GM21447 (cell line): ENCODE measurements around the gene ADGB.
"Not testable (repeated sequence)": the region's sequence is repeated elsewhere in the genome, so short reads cannot be mapped to it uniquely, and the experiment has no call there.

ENCODE experiments used
- ATAC-seq: cut with Tn5 transposase; IDR thresholded peaks from one replicate; pipeline ENCODE4 v1.9.1; 2021; ENCODE audit not compliant: unreplicated experiment

ADGB gene

DNA sequence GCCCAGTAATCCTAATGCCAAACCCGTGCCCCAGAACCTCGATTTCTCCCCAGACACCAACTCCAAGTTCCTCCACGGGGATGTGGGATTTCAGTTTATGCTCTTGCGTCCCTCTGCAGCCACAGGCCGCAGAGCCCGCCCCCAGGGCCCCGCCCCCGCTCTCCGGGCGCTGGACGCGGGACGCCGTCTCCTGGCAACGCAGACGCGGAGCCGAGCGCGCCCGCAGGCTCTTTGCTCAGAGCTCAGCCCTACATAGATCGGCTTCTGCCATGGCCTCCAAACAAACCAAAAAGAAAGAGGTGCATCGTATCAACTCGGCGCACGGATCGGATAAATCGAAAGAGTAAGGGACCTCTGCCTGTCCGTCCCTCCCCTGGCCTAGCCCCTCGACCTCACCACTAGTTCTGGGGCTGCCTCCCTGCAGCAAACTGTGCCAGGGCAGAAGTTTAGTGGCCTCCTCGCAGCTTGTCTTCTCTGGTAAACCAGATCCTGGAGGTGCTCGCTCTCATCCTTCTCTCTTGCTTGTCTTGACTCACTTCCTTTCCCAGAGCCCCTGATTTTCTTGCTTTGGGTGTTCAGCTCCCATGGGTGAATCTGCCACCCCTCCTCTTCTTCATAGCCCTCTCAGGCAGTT lies at the start of gene ADGB:
Gene ADGB, plus strand, starts transcription at position 201 of the 634 bp plus-strand sequence. Its CDS starts 69 bp downstream, at position 270.
- no peak for ATAC-seq

DNA sequence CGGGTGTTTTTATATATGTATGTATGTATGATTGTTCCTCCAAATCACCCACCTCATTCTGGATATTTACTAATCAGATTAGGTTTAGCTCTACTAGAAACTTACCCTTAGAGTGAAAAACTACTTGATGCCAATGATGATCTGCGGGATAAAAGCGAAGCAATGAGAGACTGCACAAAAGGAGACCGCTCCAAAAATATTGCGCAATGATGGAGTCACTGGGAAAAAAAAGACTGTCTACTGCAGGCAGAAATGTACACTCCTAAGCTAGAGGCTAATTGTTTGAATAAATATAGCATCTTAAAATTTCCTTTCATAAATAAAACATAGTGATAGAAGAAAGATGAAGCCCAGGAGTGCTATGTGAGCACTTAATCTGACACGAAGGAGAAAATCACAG lies 47.9 kb upstream of the ADGB start:
- no peak for ATAC-seq

DNA sequence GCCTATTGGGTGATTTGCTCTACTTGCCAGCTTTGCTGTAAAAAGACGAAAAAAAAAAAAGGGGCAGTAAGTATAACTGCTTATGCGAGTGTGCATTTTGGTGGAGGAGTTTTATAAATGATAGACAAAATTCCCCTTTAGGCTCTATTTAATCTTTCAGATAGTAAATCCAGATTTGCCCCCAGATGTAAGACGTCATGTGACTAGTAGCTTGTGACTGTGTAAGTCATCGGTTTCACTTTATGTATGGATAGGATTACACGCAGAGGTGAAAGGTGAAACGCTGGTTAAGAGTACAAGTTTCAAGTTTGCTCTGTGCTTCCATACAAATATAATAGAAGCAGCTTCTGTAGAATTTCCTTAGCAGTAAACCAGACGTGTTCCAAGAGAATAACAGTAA lies 47.2 kb upstream of the ADGB start:
- no peak for ATAC-seq

DNA sequence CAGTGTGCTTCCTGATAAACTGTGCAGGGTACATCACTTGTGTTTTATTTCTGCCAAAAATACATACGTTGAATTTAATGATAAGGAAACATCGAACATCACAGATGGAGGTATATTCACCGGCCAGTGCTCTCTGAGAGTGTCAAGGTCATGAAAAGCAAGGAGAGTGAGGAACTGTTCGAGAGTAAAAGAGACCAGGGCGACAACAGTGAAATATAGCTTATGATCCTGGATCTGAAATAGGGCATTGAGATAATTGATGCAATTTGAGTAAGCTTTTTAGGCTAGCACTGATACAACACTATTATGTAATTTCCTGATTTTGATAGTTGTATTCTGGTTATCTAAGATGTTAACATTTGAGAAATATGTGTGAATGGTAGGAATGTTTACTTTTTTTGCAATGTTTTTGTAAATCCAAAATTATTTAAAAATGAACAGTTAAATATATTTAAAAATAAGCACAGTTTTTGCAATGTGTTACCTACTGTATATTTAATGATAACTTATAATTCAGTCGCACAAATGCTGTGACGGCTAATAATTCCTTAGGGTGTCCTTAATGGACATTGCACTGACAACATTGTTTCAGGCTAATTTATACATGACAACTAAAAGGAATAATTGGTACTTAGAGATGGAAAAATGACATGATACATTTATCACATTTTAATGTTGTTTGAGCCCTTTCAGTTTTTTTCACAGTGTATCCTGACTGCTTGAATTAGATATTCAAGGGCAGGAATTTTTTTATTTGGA lies 45.2 kb upstream of the ADGB start:
- no peak for ATAC-seq

DNA sequence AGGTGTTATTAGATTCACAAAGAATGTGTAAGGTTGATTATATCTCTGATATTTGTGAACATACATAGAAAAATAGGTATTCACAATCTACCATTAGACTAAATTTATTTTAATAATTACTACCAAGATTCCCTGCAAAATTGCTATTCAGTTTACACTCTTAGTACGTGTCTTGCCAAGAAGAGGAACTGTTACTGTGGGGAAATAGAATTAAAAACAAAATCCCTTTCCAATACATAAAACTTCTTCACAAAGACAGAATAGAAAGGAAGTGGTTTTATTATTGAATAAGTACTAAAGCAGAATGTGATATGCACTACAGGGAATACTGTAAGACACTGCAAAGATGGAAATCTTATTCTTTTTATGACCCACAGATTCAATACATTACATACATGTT lies 38.2 kb upstream of the ADGB start:
- no peak for ATAC-seq

DNA sequence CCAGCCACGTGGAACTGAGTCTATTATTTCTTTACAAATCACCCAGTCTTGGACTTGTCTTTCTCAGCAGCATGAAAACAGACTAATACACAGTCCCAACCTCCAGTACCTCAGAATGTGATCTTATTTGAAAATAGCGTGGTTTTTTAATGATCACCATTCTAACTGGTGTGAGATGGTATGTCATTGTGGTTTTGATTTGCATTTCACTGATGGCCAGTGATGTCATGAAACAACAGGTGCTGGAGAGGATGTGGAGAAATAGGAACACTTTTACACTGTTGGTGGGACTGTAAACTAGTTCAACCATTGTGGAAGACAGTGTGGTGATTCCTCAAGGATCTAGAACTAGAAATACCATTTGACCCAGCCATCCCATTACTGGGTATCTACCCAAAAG lies 32.1 kb upstream of the ADGB start:
- not testable (repeated sequence) for ATAC-seq

DNA sequence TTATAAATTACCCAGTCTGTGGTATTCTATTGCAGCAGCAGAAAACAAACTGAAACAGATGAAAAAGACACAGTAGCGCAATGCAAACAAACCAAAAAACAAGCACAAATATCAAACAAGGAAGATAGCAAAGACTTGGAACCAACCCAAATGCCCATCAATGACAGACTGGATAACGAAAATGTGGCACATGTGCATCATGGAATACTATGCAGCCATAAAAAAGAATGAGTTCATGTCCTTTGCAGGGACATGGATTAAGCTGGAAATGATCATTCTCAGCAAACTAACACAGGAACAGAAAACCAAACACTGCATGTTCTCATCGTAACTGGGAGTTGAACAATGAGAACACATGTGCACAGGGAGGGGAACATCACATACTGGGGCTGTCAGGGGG lies 30.2 kb upstream of the ADGB start:
- ATAC-seq = not testable (repeated sequence)

DNA sequence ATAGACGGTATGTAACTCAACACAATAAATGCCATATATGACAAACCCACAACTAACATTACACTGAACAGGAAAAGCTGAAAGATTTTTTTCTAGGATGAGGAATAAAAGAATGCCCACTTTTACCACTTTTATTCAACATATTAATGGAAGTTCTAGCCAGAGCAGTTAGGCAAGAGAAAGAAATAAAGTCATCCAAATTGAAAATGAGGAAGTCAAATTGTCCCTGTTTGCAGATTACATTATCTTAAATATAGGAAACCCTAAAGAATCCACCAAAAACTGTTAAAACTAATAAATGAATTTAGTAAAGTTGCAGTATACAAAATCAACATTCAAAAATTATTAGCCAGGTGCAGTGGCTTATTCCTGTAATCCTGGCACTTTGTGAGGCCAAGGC lies 24.6 kb upstream of the ADGB start:
- ATAC-seq = no peak

DNA sequence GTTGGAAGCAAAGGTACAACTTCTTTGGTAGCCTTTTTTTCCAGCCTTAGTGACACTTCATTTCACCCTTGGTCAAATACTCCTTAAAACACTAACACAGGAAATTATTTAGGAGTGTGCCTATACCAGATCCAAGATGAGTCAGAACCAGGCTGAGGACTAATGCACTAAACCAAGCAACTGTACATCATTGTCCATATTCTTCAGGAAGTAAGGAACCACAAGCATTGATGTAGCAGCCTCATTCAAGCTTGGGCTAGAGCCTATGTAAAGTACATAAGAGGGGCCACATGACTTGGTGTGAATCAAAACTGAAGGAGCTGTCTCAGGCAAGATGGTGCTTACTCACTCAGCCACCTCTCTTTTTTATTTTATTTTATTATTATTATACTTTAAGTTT lies 20.7 kb upstream of the ADGB start:
- ATAC-seq = no peak

DNA sequence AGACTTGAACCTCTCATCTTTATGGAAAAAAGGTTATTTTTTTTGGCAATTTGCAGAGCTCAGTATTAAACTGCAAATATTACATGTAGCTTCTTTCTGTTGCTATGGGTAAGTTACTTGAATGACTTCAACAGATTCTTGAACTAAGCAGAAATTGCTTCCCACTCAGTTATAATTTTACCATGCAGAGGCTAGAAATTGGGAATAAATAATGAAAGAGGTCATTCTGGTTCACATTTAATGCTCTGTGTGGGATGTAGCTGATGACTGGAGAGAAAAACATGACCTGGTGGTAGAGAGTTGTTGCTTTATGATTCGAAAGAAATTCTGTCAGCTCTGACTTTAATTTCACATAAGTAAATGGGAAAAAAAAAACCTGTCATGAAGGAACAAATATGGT lies 16.8 kb upstream of the ADGB start:
- no peak for ATAC-seq

DNA sequence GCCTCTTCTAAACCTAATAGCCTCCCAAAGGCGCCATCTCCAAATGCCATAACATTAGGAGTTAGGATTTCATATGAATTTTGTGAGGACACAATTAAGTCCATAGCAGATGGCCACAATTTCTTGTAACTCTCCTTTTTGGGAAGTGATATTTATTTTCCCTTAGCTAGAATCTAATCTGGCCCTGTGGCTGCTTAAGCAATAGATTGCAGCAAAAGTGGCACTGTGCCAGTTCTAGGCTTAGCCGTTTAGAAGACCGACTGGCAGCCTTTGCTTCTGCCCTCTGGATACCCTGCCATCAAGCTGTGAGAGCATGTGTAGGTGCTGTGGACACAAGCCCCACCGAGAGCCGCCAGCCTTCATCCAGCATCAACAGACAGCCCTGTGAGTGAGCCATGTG lies 15.9 kb upstream of the ADGB start:
- ATAC-seq = no peak

DNA sequence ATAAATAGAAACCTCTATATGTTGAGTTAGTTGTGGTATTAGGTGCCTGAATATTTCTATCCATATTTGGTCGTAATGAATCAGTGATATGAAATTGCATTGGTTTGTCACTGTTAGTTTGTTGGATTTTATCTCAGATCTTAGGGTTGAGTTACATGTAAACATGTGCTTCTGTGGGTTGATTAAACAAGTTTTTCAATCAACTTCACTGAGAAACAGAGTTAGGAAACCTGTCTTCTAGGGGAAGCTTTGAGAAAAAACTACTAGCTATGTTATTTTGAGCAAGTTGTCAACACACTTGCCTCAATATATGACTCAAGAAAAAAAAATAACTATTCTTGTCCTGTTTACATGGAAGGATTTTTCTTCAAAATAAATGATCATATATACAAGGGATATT lies 14.8 kb upstream of the ADGB start:
- ATAC-seq = no peak

DNA sequence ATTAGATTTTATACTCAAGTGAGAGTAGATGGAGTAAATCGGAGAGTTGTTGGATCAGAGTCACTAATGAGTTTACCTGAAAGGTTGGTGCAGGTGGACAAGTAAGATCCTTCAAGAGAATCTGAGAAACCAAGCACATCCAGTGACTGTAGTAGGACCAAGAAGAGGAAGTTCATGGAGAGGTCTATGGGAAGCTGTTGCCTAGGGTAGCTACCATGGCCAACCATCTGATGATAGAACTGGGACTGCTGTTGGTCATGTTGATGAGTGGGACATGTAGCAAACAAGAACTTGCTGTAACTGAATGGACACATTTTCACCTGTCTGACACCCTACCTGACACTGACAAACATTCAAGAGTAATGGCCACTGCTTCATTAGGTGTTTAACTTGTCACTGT lies 11.3 kb upstream of the ADGB start:
- ATAC-seq = no peak

DNA sequence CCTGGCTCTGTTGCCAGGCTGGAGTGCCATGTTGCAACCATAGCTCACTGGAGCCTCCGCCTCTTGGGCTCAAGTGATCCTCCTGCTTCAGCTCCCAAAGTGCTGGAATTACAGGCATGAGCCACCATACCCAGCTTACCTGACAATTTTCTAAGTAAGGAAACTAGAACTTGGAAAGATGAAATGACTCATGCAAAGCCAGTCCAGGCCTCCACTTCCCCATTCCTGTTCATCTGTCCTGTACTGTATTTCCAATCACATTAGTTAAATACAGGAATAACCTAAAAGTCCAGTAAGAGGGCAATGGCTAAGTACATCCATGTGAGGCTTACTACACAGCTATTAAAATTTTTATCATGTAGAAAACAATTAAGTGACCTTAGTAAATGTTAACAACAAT lies 8.3 kb upstream of the ADGB start:
- no peak for ATAC-seq

DNA sequence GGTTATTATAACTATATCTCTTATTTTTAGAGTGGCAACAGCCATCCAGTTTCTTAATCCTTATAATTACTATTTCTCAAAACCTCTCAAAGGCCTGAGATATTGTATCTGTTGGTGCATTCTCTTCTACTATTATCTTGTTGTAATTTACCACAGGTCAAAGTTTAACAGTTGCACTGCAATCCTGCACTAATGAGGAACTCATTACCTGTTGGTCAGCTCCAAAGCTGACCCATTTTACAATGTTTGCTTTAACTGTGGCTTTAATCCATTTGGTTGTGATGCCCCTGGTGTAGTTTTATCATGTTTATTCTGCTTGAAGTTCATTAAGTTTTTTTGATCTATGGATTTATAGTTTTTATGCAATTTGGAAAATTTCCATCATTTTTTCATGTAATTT lies 6.3 kb upstream of the ADGB start:
- no peak for ATAC-seq

DNA sequence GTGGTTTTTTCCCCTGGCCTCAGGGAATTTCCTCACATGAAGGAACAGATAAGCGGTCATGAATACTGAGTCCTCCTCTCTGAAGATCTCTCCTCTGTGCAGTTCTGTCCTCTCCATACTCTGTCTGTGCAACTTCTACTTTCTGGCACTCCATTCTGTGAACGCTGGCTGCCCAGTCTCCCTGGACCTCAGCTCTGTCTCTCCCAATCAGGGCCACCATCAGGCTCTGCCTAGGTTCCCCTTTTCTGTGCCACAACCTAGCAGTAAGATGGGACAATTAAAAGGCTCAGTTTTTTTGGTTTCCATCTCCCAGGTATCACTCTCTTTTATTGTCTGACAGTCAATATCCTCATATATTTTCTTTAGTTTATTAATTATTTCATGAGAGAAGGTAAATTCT lies 4.8 kb upstream of the ADGB start:
- ATAC-seq = no peak

DNA sequence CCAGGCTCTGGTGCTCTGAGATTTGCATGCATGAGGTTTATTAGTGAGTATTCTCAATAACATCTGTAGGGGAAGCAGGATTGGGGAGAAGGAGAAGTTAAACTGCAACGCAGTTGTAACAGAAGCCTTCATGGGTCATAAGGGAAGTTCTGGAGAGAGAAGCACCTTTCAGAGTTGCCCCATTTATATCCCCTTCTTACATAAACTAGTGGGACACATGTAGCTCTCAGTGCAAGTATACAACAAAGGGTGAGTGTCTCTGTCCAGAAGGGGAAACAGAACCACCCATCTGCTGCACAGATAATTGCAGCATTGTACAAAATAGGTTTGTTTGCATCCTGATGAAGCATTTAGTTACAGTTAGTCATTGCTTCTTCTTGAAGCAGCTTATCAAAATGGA lies 4.3 kb upstream of the ADGB start:
- ATAC-seq = no peak

DNA sequence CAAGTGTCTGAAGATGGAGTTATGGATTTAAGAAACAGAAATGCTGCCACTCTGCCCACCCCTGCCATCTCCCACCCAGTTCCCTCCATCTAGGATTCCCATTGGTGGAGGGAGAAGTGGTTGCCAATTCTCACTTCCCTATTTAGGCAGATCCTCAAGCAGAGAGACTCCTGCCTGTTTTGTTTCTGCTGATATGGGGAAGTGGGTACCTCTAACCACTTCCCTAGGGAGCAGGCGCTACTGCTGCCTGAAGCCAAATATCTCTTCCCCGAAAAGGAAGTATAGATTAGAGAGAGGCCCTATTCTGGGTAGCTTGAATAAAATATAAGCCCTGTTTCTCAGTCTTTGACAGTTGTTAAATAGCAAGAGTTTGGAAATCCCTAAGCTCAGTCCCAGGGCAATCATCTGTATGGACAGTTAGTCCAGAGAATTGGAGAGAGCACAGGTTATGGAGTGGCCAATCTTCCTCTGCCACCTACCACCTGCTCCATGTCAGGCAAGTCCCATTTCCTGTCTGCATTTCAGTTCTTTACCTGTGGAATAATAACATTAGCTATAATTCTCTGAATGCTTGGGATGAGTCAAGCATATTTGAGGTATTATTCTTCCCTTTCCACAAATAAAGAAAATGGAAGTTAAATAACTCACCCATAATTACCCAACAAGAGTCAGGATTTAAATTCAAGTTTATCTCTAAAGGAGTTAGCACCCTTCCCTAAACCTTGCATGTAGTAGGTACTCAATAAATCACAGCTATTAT lies 2.6 kb upstream of the ADGB start:
- ATAC-seq = peak; percentile 65

DNA sequence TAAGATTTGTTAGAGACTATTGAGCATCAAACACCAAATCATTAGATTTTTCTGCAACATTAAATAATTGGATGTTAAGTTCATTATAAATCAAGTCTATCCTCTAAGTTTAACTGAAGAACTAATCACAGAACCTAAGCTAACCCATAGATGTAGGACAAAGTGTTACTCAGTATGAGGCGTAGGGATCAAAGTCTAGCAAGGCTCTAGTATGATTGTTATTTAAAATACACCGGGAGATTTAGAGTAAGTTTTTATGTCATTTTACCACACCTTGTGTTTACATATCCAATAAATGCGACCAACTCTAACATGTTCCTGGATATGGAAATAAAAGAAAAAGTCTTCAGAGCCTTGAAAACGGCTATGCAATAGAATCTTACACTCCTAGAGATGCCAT lies 2.6 kb downstream of the ADGB start:
- no peak for ATAC-seq

DNA sequence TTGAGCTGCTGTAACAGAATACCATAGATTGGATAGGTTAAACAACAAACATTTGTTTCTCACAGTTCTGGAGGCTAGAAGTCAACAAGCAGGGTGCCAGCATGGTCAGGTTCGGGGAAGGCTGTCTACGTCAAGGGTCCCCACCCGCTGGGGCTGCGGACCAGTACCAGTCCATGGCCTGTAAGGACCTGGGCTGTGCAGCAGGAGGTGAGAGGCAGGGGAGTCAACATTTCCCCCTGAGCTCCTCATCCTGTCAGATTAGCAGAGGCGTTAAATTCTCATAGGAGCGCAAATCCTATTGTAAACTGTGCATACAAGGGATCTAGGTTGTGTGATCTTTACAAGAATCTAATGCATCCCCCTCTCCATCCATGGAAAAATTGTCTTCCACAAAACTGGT lies 3.8 kb downstream of the ADGB start:
- ATAC-seq = no peak

DNA sequence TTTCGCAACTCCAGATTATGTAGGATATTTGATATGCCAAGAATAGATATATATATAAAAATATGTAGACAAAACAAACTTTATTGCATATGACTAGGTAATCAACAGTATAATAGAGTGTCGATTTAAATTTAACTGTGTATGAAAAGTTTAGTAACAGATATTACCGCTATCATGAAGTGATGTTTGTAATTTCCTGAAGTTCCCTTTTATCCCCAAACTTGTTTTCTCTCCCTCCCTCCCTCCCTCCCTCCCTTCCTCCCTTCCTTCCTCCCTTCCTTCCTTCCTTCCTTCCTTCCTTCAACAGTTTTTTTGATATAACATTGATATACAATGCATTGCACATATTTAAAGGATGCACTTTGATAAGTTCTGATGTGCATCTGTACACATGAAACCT lies 15.2 kb downstream of the ADGB start:
- no peak for ATAC-seq

DNA sequence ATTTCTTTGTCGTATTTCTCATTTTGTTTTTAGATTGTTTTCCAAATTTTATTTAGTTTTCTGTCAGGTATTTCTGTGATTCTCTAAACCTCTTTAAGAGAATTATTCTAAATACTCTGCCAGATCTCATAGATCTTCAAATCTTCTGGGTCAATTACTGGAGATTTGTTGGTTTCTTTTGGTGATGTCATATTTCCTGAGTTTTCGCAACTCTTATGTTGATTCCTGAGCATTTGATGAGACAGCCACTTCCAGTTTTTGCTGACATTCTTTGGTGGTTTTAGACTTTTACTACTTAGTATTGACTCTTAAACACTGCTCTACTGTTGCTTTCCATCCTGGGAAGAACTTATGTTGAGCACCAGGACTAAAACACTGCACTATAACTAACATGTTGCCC lies 21.9 kb downstream of the ADGB start:
- ATAC-seq = no peak
